HCT116 (cell line): Measurements from ENCODE around the gene UPF3A. TPM values are rescaled to one million over a fixed set of nuclear protein-coding genes. Genes with fewer than 3 reads are reported as not detected.

Experiments
- ATAC-seq: fragments of 200-7000 bp; cut with Tn5 transposase; 2 replicates; pipeline ENCODE4 v1.9.1; 2020; ENCODE audit warnings: mild to moderate bottlenecking, moderate library complexity
- BruUV-seq: library from RNA; stranded (reverse); fragments of 400-500 nt; replicated peaks from 2 replicates; lab custom pipeline; 2021; lab: Mats Ljungman, UMichigan
- CTCF ChIA-PET: fragments of 300-600 bp; sonication (Branson Sonifier 250); formaldehyde crosslinking; loops from one replicate; lab custom pipeline; 2021; ENCODE audit warnings: antibody characterized with exemption; lab: Charles Lee
- POLR2A ChIA-PET: fragments of 300-600, 350-600 bp; sonication (Branson Sonifier 250); formaldehyde crosslinking; loops from one replicate; lab custom pipeline; 2021; ENCODE audit warnings: antibody characterized with exemption; lab: Charles Lee
- RAD21 ChIA-PET, 2 experiments: fragments of 300-600 bp; sonication (Branson Sonifier 250); formaldehyde crosslinking; loops; one replicate each; lab custom pipeline; 2023; ENCODE audit warnings: low total read pairs in 2 of 2; ENCODE audit not compliant: uncharacterized antibody in 2 of 2, unreplicated experiment in 2 of 2, low non-redundant PET in 1 of 2; lab: Charles Lee
- DNase-seq: peaks from one replicate; pipeline ENCODE4 v3.0.0-alpha.2; 2010; ENCODE audit warnings: low read depth, low spot score
- H2AFZ ChIP-seq: fragments of 200-600 bp; shearing (Covaris generic), sonication (generic); 2 replicates; pipeline ENCODE4 v1.6.1; 2017; ENCODE audit warnings: low read depth, mixed run types, mixed read lengths, antibody characterized with exemption, low read length; ENCODE audit not compliant: poor library complexity, severe bottlenecking
- H3K27ac ChIP-seq: 2 replicates; pipeline ENCODE4 v1.5.1; 2012; ENCODE audit warnings: low read depth, low read length
- H3K27me3 ChIP-seq: fragments of 200-600 bp; sonication (generic); 2 replicates; pipeline ENCODE4 v1.6.1; 2016; ENCODE audit warnings: mixed run types, low read length, mixed read lengths; ENCODE audit not compliant: insufficient read depth
- H3K36me3 ChIP-seq, 2 experiments: fragments of 200-500 bp in 1 of 2; fragments of 200-600 bp in 1 of 2; sonication (Bioruptor generic) in 1 of 2; sonication (generic) in 1 of 2; 2 replicates each; pipeline versions ENCODE4 v1.5.1 to v1.6.1; 2014 to 2016; ENCODE audit warnings: low read length in 2 of 2, inconsistent platforms in 1 of 2, mixed read lengths in 1 of 2, mixed run types in 1 of 2; ENCODE audit not compliant: insufficient read depth in 2 of 2, control insufficient read depth in 1 of 2
- H3K4me1 ChIP-seq, 2 experiments: fragments of 200-600 bp in 1 of 2; sonication (generic) in 1 of 2; 2 replicates each; pipeline versions ENCODE4 v1.5.1 to v1.6.1; 2012 to 2017; ENCODE audit warnings: low read length in 2 of 2, inconsistent platforms in 1 of 2, mild to moderate bottlenecking in 1 of 2, mixed read lengths in 1 of 2, mixed run types in 1 of 2, moderate library complexity in 1 of 2; ENCODE audit not compliant: insufficient read depth in 2 of 2, control insufficient read depth in 1 of 2
- H3K4me2 ChIP-seq: fragments of 200-600 bp; sonication (generic); 2 replicates; pipeline ENCODE4 v1.6.1; 2017; ENCODE audit warnings: mixed run types, low read length, mixed read lengths
- H3K4me3 ChIP-seq, 2 experiments: fragments of 200-600 bp in 1 of 2; sonication (generic) in 1 of 2; replicated peaks in 1 of 2; 2 replicates each; pipeline ENCODE4 v1.5.1; 2011 to 2016; ENCODE audit warnings: low read length in 2 of 2, control low read depth in 1 of 2, low read depth in 1 of 2, mild to moderate bottlenecking in 1 of 2, mixed read lengths in 1 of 2, mixed run types in 1 of 2
- H3K79me2 ChIP-seq: fragments of 200-600 bp; sonication (generic); 2 replicates; pipeline ENCODE4 v1.6.1; 2017; ENCODE audit warnings: mild to moderate bottlenecking, mixed run types, low read length, moderate library complexity, mixed read lengths; ENCODE audit not compliant: insufficient read depth
- H3K9ac ChIP-seq: fragments of 200-600 bp; sonication (generic); 2 replicates; pipeline ENCODE4 v1.6.1; 2016; ENCODE audit warnings: low read length, mixed read lengths
- H3K9me2 ChIP-seq: fragments of 200-600 bp; sonication (generic), shearing (Covaris generic); 2 replicates; pipeline ENCODE4 v1.6.1; 2017; ENCODE audit warnings: mixed run types, mild to moderate bottlenecking, moderate library complexity; ENCODE audit not compliant: insufficient read depth
- H3K9me3 ChIP-seq, 2 experiments: fragments of 200-500 bp in 1 of 2; fragments of 200-600 bp in 1 of 2; sonication (Bioruptor generic) in 1 of 2; sonication (generic) in 1 of 2; 2 replicates each; pipeline ENCODE4 v1.6.1; 2014 to 2017; ENCODE audit warnings: low read length in 2 of 2, mixed read lengths in 2 of 2, inconsistent platforms in 1 of 2, low read depth in 1 of 2, mild to moderate bottlenecking in 1 of 2, mixed run types in 1 of 2, moderate library complexity in 1 of 2; ENCODE audit not compliant: control insufficient read depth in 1 of 2, insufficient read depth in 1 of 2
- H4K20me1 ChIP-seq: fragments of 200-600 bp; sonication (generic), shearing (Covaris generic); 2 replicates; pipeline ENCODE4 v1.6.1; 2017; ENCODE audit warnings: mixed run types, mild to moderate bottlenecking, moderate library complexity; ENCODE audit not compliant: insufficient read depth
- EGR1 ChIP-seq: IDR thresholded peaks from 2 replicates; pipeline ENCODE4 v1.6.1; 2012; ENCODE audit warnings: low read depth
- JUND ChIP-seq: IDR thresholded peaks from 2 replicates; pipeline ENCODE4 v1.6.1; 2012
- RAD21 ChIP-seq: IDR thresholded peaks from 2 replicates; pipeline ENCODE4 v1.6.1; 2012; ENCODE audit warnings: low read depth, mild to moderate bottlenecking
- SP1 ChIP-seq: IDR thresholded peaks from 2 replicates; pipeline ENCODE4 v1.6.1; 2012; ENCODE audit warnings: low read depth
- TCF7L2 ChIP-seq: IDR thresholded peaks from 2 replicates; pipeline ENCODE4 v1.7.0; 2011; ENCODE audit warnings: borderline replicate concordance, inconsistent platforms; ENCODE audit not compliant: insufficient read depth, insufficient read length; ENCODE audit errors: extremely low read depth
- ZFX ChIP-seq: fragments of 450-650 bp; IDR thresholded peaks from 2 replicates; pipeline ENCODE4 v1.6.1; 2017
- ZNF274 ChIP-seq: fragments of 200-500 bp; sonication (Bioruptor generic); IDR thresholded peaks from 2 replicates; pipeline ENCODE4 v1.6.1; 2014; ENCODE audit warnings: mild to moderate bottlenecking, low read depth, low read length, inconsistent platforms
- intact Hi-C: fragments of 100-400 bp; cut with micrococcal nuclease; formaldehyde crosslinking; loops from 2 replicates; pipeline ENCODE4 v1.10.0; 2022
- total RNA-seq: library from RNA; stranded (reverse); gene quantifications from one replicate; pipeline ENCODE4 v1.2.1, GENCODE V29; 2021; ENCODE audit not compliant: unreplicated experiment
- TF ChIP-seq, protein P1 (sequence below), 3 experiments: fragments of 200-600 bp in 1 of 3; sonication (generic) in 1 of 3; IDR thresholded peaks in 2 of 3; conservative IDR thresholded peaks in 1 of 3; 2 replicates each; pipeline ENCODE4 v1.5.1; 2012 to 2017; ENCODE audit warnings: low read depth in 2 of 3, low read length in 2 of 3, antibody characterized with exemption in 1 of 3, borderline replicate concordance in 1 of 3, control low read depth in 1 of 3, mild to moderate bottlenecking in 1 of 3, mixed read lengths in 1 of 3, mixed run types in 1 of 3, moderate library complexity in 1 of 3; ENCODE audit not compliant: insufficient read depth in 1 of 3
- TF ChIP-seq, protein P2 (sequence below): IDR thresholded peaks from 2 replicates; pipeline ENCODE4 v1.6.1; 2012; ENCODE audit warnings: low read depth
- TF ChIP-seq, protein P3 (sequence below): IDR thresholded peaks from 2 replicates; pipeline ENCODE4 v1.6.1; 2011; ENCODE audit warnings: mild to moderate bottlenecking, low read length, moderate library complexity; ENCODE audit not compliant: insufficient replicate concordance; ENCODE audit errors: extremely low read depth

Gene UPF3A
- total RNA-seq, 1 experiment from 2014 or later: 31.8 TPM

DNA sequence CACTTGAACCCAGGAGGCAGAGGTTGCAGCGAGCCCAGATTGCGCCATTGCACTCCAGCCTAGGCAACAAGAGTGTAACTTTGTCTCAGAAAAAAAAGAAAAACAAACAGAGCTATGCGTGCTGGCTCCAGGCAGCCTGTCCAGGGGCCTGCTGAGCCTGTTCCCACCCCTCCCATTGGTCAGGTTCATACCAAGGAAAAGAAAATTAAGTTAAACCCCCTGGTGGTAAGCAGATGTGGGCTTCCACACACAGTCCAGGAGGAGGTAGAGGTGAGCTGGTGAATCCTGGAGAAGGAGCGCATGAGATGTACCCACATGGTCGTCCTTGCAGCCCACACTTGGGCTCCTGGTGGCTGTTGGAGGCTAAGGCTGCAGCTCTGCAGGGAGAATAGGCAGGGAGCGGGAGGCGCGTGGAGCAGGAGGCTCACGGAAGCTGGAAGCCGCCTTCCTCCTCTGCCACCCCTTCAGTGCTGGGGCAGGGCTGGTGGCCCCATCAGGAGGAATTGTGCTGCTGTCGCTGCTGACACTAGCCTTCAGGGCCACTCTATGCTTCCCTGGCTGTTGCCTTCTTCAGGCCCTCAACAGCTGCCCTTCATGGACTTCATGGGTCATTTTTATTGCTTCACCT, 22.4 kb downstream of the UPF3A start:
- no peaks in the 10 kb centered on the region for H3K9me3 ChIP-seq
- H3K27me3 ChIP-seq: no peaks in the 10 kb centered on the region
- no peak overlapping the region for H3K4me2 ChIP-seq
- ATAC-seq (peak; percentile 65), DNase-seq (no peak)
- H2AFZ ChIP-seq: no peak overlapping the region
- peaks cover 5 to 8% of the 10 kb centered on the region in 2 experiments; a peak in 1 of 4 replicates for H3K36me3 ChIP-seq
- no peaks in the 10 kb centered on the region for H3K79me2 ChIP-seq
- no peak for TF ChIP-seq RAD21
- TF ChIP-seq, protein P1, sequence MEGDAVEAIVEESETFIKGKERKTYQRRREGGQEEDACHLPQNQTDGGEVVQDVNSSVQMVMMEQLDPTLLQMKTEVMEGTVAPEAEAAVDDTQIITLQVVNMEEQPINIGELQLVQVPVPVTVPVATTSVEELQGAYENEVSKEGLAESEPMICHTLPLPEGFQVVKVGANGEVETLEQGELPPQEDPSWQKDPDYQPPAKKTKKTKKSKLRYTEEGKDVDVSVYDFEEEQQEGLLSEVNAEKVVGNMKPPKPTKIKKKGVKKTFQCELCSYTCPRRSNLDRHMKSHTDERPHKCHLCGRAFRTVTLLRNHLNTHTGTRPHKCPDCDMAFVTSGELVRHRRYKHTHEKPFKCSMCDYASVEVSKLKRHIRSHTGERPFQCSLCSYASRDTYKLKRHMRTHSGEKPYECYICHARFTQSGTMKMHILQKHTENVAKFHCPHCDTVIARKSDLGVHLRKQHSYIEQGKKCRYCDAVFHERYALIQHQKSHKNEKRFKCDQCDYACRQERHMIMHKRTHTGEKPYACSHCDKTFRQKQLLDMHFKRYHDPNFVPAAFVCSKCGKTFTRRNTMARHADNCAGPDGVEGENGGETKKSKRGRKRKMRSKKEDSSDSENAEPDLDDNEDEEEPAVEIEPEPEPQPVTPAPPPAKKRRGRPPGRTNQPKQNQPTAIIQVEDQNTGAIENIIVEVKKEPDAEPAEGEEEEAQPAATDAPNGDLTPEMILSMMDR (IDR thresholded peaks at IDR 0.05 in 2 of 3, conservative IDR thresholded peaks at IDR 0.05 in 1 of 3; ENCODE audit: borderline replicate concordance in 1 of 3, insufficient read depth in 1 of 3, low read depth in 2 of 3, low read length in 2 of 3): 0 out of 6 replicates have a peak, but pooled peaks of 1 of the 3 experiments have one; percentile 5
- TF ChIP-seq, all 23 proteins: peak for 1
- Histone ChIP-seq H3K9ac (no peak overlapping the region), H4K20me1 (no peaks in the 10 kb centered on the region), H3K27ac (no peak overlapping the region), H3K4me3 (no peak overlapping the region), H3K4me1 (no peaks in the 10 kb centered on the region), H3K9me2 (no peaks in the 10 kb centered on the region)
- POLR2A ChIA-PET: no interaction called here
- RAD21 ChIA-PET: no interaction called here
- CTCF ChIA-PET: no interaction called here
- BruUV-seq: no TSS peak
- intact Hi-C loops: no loop called here

DNA sequence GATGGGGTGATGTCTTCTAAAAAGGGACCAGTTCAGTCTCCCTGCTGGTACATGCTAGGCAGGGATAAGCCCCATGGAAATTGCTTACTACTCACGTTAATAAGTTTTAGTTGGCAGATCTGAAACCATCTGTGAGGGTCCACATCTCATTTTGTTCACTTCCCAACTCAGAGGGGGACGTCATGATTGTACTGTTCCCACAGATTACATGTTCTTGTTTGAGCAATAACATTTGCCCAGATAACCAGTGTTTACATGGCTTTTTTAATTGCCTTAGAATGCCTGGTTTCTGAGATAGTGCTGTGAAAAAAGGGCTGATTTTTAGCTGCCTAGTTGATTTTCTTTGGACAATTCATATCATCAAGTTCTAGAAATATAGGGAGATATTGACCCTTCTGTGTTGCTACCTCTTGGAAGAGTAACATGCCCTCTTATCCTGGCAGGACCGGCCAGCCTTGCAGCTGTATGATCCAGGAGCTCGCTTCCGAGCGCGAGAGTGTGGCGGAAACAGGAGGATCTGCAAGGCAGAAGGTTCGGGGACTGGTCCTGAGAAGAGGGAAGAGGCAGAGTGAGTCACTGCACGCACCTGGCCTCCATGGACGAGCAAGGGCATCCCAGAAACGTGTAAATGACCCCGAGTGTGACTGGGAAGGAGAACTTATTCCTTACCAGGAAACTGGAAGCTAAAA, 23.1 kb downstream of the UPF3A start:
- ChIA-PET POLR2A (no interaction called here), RAD21 (no interaction called here), CTCF (no interaction called here)
- no peak overlapping the region for H2AFZ ChIP-seq
- no peaks in the 10 kb centered on the region for H3K4me1 ChIP-seq
- intact Hi-C loops: no loop called here
- H3K36me3 ChIP-seq: peaks cover 5 to 8% of the 10 kb centered on the region in 2 experiments; a peak in 1 of 4 replicates
- H3K27ac ChIP-seq: no peak overlapping the region
- DNase-seq: no peak
- ATAC-seq: no peak
- no peaks in the 10 kb centered on the region for H3K9me3 ChIP-seq
- no peak overlapping the region for H3K9ac ChIP-seq
- BruUV-seq: no TSS peak
- H3K27me3 ChIP-seq: no peaks in the 10 kb centered on the region
- H3K4me2 ChIP-seq: no peak overlapping the region
- no peaks in the 10 kb centered on the region for H3K79me2 ChIP-seq
- H3K4me3 ChIP-seq: no peak overlapping the region
- H3K9me2 ChIP-seq: no peaks in the 10 kb centered on the region
- H4K20me1 ChIP-seq: no peaks in the 10 kb centered on the region
- TF ChIP-seq ZFX: no peak
- no peak for TF ChIP-seq JUND
- no peak for TF ChIP-seq TCF7L2
- no peak for TF ChIP-seq EGR1
- TF ChIP-seq, protein P2, sequence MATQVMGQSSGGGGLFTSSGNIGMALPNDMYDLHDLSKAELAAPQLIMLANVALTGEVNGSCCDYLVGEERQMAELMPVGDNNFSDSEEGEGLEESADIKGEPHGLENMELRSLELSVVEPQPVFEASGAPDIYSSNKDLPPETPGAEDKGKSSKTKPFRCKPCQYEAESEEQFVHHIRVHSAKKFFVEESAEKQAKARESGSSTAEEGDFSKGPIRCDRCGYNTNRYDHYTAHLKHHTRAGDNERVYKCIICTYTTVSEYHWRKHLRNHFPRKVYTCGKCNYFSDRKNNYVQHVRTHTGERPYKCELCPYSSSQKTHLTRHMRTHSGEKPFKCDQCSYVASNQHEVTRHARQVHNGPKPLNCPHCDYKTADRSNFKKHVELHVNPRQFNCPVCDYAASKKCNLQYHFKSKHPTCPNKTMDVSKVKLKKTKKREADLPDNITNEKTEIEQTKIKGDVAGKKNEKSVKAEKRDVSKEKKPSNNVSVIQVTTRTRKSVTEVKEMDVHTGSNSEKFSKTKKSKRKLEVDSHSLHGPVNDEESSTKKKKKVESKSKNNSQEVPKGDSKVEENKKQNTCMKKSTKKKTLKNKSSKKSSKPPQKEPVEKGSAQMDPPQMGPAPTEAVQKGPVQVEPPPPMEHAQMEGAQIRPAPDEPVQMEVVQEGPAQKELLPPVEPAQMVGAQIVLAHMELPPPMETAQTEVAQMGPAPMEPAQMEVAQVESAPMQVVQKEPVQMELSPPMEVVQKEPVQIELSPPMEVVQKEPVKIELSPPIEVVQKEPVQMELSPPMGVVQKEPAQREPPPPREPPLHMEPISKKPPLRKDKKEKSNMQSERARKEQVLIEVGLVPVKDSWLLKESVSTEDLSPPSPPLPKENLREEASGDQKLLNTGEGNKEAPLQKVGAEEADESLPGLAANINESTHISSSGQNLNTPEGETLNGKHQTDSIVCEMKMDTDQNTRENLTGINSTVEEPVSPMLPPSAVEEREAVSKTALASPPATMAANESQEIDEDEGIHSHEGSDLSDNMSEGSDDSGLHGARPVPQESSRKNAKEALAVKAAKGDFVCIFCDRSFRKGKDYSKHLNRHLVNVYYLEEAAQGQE: no peak
- TF ChIP-seq, protein P3, sequence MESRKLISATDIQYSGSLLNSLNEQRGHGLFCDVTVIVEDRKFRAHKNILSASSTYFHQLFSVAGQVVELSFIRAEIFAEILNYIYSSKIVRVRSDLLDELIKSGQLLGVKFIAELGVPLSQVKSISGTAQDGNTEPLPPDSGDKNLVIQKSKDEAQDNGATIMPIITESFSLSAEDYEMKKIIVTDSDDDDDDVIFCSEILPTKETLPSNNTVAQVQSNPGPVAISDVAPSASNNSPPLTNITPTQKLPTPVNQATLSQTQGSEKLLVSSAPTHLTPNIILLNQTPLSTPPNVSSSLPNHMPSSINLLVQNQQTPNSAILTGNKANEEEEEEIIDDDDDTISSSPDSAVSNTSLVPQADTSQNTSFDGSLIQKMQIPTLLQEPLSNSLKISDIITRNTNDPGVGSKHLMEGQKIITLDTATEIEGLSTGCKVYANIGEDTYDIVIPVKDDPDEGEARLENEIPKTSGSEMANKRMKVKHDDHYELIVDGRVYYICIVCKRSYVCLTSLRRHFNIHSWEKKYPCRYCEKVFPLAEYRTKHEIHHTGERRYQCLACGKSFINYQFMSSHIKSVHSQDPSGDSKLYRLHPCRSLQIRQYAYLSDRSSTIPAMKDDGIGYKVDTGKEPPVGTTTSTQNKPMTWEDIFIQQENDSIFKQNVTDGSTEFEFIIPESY: no peak
- TF ChIP-seq SP1: no peak
- TF ChIP-seq ZNF274: no peak
